ENCODE data around the gene SEC16B.
A peak's percentile ranks its signal among the peaks of the same experiment; 100 is the strongest.

SEC16B gene

DNA sequence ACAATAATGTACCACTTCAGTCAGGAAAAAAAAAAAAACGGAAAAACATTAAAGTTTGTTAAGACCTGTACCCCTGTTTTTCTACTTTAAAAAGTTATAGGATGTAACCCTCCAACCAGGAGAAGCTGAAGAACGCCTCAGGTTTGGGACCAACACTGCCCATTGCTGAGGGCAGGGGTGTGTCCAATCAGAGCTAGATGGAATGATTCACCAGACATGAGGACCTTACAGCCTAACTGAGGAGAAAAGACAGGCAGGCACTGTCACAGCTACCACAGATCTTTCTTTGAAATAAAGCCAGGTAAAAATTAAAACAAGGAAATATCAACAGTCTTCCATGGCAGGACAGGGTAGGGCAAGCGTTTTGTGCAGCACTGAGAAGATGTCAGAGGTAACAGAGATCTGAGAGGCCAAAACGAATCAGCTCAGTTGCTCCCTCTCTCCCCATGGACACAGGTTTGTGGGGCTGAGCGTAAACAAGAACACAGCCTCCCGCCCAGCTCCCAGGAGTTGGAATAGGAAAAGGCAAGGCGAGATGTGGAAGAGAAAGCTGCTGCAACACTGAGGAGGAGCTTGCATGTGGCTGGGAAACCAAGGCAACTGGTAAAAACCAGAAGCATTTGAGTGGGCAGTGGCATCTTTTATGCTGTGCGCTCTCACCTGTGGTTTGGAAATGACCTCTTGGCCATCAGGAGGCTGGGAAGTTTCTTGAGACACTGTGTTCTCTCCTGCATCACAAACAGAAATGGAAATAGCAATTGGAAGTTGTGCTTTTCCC is 34.0 kb downstream of the SEC16B start:
- no peaks in the 10 kb centered on the region for H3K9me3 ChIP-seq (ENCODE audit: insufficient read depth, low read depth, low read length)
- no peaks in the 10 kb centered on the region for H3K4me1 ChIP-seq (ENCODE audit: insufficient read depth, low read length)
- no peak overlapping the region for H3K4me3 ChIP-seq (ENCODE audit: low read length)
- H3K27ac ChIP-seq (ENCODE audit: low read length) = no peak overlapping the region
- H3K36me3 ChIP-seq (ENCODE audit: insufficient read depth, low read depth, low read length) = no peaks in the 10 kb centered on the region
- H3K27me3 ChIP-seq (ENCODE audit: insufficient read depth, low read length) = no peaks in the 10 kb centered on the region
- no peak overlapping the region for H3K9ac ChIP-seq (ENCODE audit: low read depth, low read length)

DNA sequence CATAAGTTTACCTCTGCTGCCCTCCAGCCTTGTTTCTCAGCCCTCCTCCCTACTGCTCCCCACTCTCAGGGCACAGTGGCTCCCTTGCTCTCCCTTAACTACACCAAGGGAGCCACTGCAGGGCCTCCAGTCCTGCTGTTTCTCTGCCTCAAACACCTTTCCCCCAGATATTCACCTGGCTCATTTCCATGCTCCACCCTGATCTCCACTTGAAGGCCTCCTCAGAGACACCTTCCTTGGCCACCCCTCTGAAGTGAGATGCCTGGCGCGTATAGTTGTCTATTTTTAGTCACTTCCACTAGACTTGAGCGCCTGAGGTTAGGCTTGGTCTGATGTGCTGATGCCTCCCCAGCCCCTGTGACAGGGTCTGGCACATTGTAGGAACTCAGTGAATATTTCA is 34.9 kb downstream of the SEC16B start:
- Histone ChIP-seq H3K4me3 (ENCODE audit: low read length) (no peak overlapping the region), H3K9ac (ENCODE audit: low read depth, low read length) (no peak overlapping the region), H3K27me3 (ENCODE audit: insufficient read depth, low read length) (no peaks in the 10 kb centered on the region), H3K36me3 (ENCODE audit: insufficient read depth, low read depth, low read length) (no peaks in the 10 kb centered on the region), H3K27ac (ENCODE audit: low read length) (no peak overlapping the region), H3K4me1 (ENCODE audit: insufficient read depth, low read length) (no peaks in the 10 kb centered on the region), H3K9me3 (ENCODE audit: insufficient read depth, low read depth, low read length) (no peaks in the 10 kb centered on the region)

GRCh38 chr1:177934461-177934860 is 35.4 kb downstream of the SEC16B start:
- Histone ChIP-seq H3K4me3 (ENCODE audit: low read length) (no peak overlapping the region), H3K9me3 (ENCODE audit: insufficient read depth, low read depth, low read length) (no peaks in the 10 kb centered on the region), H3K9ac (ENCODE audit: low read depth, low read length) (no peak overlapping the region), H3K36me3 (ENCODE audit: insufficient read depth, low read depth, low read length) (no peaks in the 10 kb centered on the region), H3K27ac (ENCODE audit: low read length) (no peak overlapping the region), H3K27me3 (ENCODE audit: insufficient read depth, low read length) (no peaks in the 10 kb centered on the region), H3K4me1 (ENCODE audit: insufficient read depth, low read length) (no peaks in the 10 kb centered on the region)

DNA sequence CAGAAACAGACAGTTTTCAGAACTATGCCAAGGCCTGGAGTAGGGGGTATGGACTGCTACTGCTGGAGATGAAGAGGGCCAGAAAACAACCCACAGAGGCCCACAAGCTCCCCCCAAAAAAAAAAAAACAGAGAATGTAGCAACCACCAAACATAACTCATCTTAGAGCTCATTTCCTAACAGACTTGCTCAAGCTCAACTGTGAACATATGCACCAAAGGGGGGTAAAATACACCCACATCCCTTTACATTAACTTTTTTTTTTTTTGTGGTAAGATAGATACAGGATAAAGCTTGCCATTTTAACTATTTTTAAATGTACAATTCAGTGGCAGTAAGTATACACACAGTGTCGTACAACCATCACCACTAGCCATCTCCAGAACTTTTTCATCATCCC is 36.0 kb downstream of the SEC16B start:
- Histone ChIP-seq H3K36me3 (ENCODE audit: insufficient read depth, low read depth, low read length) (no peaks in the 10 kb centered on the region), H3K27me3 (ENCODE audit: insufficient read depth, low read length) (no peaks in the 10 kb centered on the region), H3K9me3 (ENCODE audit: insufficient read depth, low read depth, low read length) (no peaks in the 10 kb centered on the region), H3K4me3 (ENCODE audit: low read length) (no peak overlapping the region), H3K4me1 (ENCODE audit: insufficient read depth, low read length) (peaks cover 3% of the 10 kb centered on the region; the same call in 1 of the 2 replicates), H3K9ac (ENCODE audit: low read depth, low read length) (no peak overlapping the region), H3K27ac (ENCODE audit: low read length) (no peak overlapping the region)

DNA sequence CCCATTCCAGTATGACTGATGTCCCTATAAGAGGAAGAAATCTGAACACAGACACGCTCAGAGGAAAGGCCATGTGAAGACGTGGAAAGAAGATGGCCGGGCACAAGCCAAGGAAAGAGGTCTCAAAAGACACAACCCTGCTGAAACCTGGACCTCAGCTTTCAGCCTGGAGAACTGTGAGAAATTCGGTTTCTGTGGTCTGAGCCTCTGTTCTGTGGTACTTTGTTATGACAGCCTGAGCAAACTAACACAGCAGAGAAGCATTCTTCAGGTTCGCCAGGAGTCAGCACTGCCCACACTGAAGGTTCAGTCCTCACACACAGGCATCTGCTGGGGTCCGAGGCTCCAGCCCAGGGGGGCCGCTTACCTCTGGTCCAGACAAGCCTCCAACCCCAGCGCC is 37.7 kb downstream of the SEC16B start:
- peaks cover 8% of the 10 kb centered on the region; the same call in 1 of the 2 replicates for H3K4me1 ChIP-seq (ENCODE audit: insufficient read depth, low read length)
- H3K27me3 ChIP-seq (ENCODE audit: insufficient read depth, low read length) = no peaks in the 10 kb centered on the region
- no peak overlapping the region for H3K9ac ChIP-seq (ENCODE audit: low read depth, low read length)
- H3K36me3 ChIP-seq (ENCODE audit: insufficient read depth, low read depth, low read length) = no peaks in the 10 kb centered on the region
- no peak overlapping the region for H3K27ac ChIP-seq (ENCODE audit: low read length)
- no peaks in the 10 kb centered on the region for H3K9me3 ChIP-seq (ENCODE audit: insufficient read depth, low read depth, low read length)
- no peak overlapping the region for H3K4me3 ChIP-seq (ENCODE audit: low read length)

DNA sequence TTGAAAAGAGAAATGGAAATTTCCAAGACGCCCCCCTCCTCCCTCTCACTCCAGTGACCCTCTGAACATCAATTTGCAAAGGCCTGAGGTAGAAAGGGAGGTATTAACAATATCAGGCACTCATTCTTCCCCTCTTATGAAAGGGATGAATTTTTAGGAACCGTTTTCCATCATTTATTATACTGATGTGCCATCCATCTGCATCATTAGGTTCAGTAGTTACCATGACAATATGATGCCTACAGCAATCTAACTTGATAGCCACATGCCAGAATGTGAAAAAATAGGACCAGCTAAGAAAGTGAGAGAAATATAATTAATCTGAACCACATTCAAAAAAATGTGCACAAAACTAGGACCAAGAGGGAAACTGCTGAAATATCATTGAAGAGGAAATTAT is 40.9 kb downstream of the SEC16B start:
- H3K9me3 ChIP-seq (ENCODE audit: insufficient read depth, low read depth, low read length) = no peaks in the 10 kb centered on the region
- H3K27ac ChIP-seq (ENCODE audit: low read length) = no peak overlapping the region
- peaks cover 8% of the 10 kb centered on the region; the same call in 1 of the 2 replicates for H3K4me1 ChIP-seq (ENCODE audit: insufficient read depth, low read length)
- H3K9ac ChIP-seq (ENCODE audit: low read depth, low read length) = no peak overlapping the region
- no peaks in the 10 kb centered on the region for H3K27me3 ChIP-seq (ENCODE audit: insufficient read depth, low read length)
- H3K4me3 ChIP-seq (ENCODE audit: low read length) = no peak overlapping the region
- H3K36me3 ChIP-seq (ENCODE audit: insufficient read depth, low read depth, low read length) = no peaks in the 10 kb centered on the region

DNA sequence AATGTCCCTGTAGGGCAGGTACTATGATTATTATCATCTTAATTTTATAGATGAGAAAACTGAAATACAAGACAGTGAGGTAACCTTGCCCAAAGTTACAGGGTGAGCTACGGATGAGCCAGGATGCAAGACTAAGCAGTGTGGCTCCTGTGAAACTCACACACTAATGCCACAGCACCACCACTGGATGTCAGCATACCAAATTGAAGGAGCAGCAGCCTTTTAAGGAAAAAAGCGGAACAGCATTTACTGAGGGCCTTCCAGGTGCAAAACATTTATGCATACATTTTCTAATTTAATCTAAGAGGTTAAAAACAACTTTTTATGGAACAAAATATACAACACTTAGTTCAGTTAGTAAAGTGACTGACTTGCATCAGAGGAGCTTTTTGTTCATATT is 41.7 kb downstream of the SEC16B start:
- peaks cover 8% of the 10 kb centered on the region; the same call in 1 of the 2 replicates for H3K4me1 ChIP-seq (ENCODE audit: insufficient read depth, low read length)
- H3K27me3 ChIP-seq (ENCODE audit: insufficient read depth, low read length) = no peaks in the 10 kb centered on the region
- H3K36me3 ChIP-seq (ENCODE audit: insufficient read depth, low read depth, low read length) = no peaks in the 10 kb centered on the region
- no peak overlapping the region for H3K4me3 ChIP-seq (ENCODE audit: low read length)
- no peaks in the 10 kb centered on the region for H3K9me3 ChIP-seq (ENCODE audit: insufficient read depth, low read depth, low read length)
- no peak overlapping the region for H3K9ac ChIP-seq (ENCODE audit: low read depth, low read length)
- no peak overlapping the region for H3K27ac ChIP-seq (ENCODE audit: low read length)

GRCh38 chr1:177927021-177927596 is 42.7 kb downstream of the SEC16B start:
- Histone ChIP-seq H3K9me3 (ENCODE audit: insufficient read depth, low read depth, low read length) (no peaks in the 10 kb centered on the region), H3K27me3 (ENCODE audit: insufficient read depth, low read length) (no peaks in the 10 kb centered on the region), H3K36me3 (ENCODE audit: insufficient read depth, low read depth, low read length) (no peaks in the 10 kb centered on the region), H3K4me1 (ENCODE audit: insufficient read depth, low read length) (peaks cover 8% of the 10 kb centered on the region; the same call in 1 of the 2 replicates), H3K9ac (ENCODE audit: low read depth, low read length) (no peak overlapping the region), H3K4me3 (ENCODE audit: low read length) (no peak overlapping the region), H3K27ac (ENCODE audit: low read length) (peak overlapping the region; percentile 13)

- Histone ChIP-seq H3K4me3 (ENCODE audit: low read length) (no peak overlapping the region), H3K36me3 (ENCODE audit: insufficient read depth, low read depth, low read length) (no peaks in the 10 kb centered on the region), H3K27me3 (ENCODE audit: insufficient read depth, low read length) (no peaks in the 10 kb centered on the region), H3K9me3 (ENCODE audit: insufficient read depth, low read depth, low read length) (no peaks in the 10 kb centered on the region), H3K9ac (ENCODE audit: low read depth, low read length) (no peak overlapping the region), H3K27ac (ENCODE audit: low read length) (no peak overlapping the region), H3K4me1 (ENCODE audit: insufficient read depth, low read length) (peaks cover 8% of the 10 kb centered on the region; the same call in 1 of the 2 replicates)
Measured at GRCh38 chr1:177926201-177926600, 43.7 kb downstream of the SEC16B start.

- Histone ChIP-seq H3K4me1 (ENCODE audit: insufficient read depth, low read length) (peaks cover 8% of the 10 kb centered on the region; the same call in 1 of the 2 replicates), H3K9me3 (ENCODE audit: insufficient read depth, low read depth, low read length) (no peaks in the 10 kb centered on the region), H3K9ac (ENCODE audit: low read depth, low read length) (no peak overlapping the region), H3K27ac (ENCODE audit: low read length) (no peak overlapping the region), H3K4me3 (ENCODE audit: low read length) (no peak overlapping the region), H3K36me3 (ENCODE audit: insufficient read depth, low read depth, low read length) (no peaks in the 10 kb centered on the region), H3K27me3 (ENCODE audit: insufficient read depth, low read length) (no peaks in the 10 kb centered on the region)
Measured at GRCh38 chr1:177925006-177925405, 44.9 kb downstream of the SEC16B start.

DNA sequence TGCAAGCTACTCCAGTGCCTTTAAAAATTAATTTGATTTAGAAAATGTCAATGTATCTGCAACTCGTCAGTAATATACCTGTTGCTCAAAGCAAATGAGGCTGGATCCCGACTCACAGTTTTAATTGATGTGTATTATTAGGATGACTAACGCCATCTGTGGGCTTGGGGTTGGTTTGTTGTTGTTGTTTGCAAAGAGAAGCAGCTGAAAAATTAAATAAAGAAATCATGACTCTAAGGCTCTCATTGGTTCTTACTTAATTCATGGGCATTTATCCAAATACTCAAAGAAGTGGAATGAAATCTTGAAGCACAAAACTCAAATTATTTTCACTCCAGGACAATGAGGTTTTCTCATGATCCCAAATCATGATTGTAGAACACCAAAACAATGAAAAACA is 46.4 kb downstream of the SEC16B start:
- no peaks in the 10 kb centered on the region for H3K36me3 ChIP-seq (ENCODE audit: insufficient read depth, low read depth, low read length)
- peaks cover 2% of the 10 kb centered on the region; the same call in 1 of the 2 replicates for H3K4me1 ChIP-seq (ENCODE audit: insufficient read depth, low read length)
- H3K27me3 ChIP-seq (ENCODE audit: insufficient read depth, low read length) = no peaks in the 10 kb centered on the region
- no peak overlapping the region for H3K4me3 ChIP-seq (ENCODE audit: low read length)
- no peak overlapping the region for H3K9ac ChIP-seq (ENCODE audit: low read depth, low read length)
- H3K9me3 ChIP-seq (ENCODE audit: insufficient read depth, low read depth, low read length) = no peaks in the 10 kb centered on the region
- no peak overlapping the region for H3K27ac ChIP-seq (ENCODE audit: low read length)

GRCh38 chr1:177922209-177922608 is 47.6 kb downstream of the SEC16B start:
- Histone ChIP-seq H3K9ac (ENCODE audit: low read depth, low read length) (no peak overlapping the region), H3K4me3 (ENCODE audit: low read length) (no peak overlapping the region), H3K4me1 (ENCODE audit: insufficient read depth, low read length) (no peaks in the 10 kb centered on the region), H3K27ac (ENCODE audit: low read length) (no peak overlapping the region), H3K36me3 (ENCODE audit: insufficient read depth, low read depth, low read length) (no peaks in the 10 kb centered on the region), H3K9me3 (ENCODE audit: insufficient read depth, low read depth, low read length) (no peaks in the 10 kb centered on the region), H3K27me3 (ENCODE audit: insufficient read depth, low read length) (no peaks in the 10 kb centered on the region)
